ENCODE results near the gene CACNA1E.

GRCh38 chr1:181551754-181552153, 68.4 kb downstream of the CACNA1E start:
- TF ChIP-seq ZNF609 (CRISPR knock-in tag; IDR thresholded peaks at IDR 0.05; ENCODE audit: borderline replicate concordance) (no peak), ARID5B (CRISPR knock-in tag; IDR thresholded peaks at IDR 0.05) (no peak)

All from HepG2 (cell line).